ENCODE results near the gene ZWILCH.
"Not testable (repeated sequence)": the region's sequence is repeated elsewhere in the genome, so short reads cannot be mapped to it uniquely, and the experiment has no call there.

ZWILCH gene

GRCh38 chr15:66489179-66489791, 15.8 kb upstream of the ZWILCH start:
- DNase-seq = no peak

- DNase-seq = no peak
These were observed 13.3 kb upstream of the ZWILCH start for GRCh38 chr15:66491846-66492245.

- DNase-seq = no peak
These were observed 10.9 kb upstream of the ZWILCH start for GRCh38 chr15:66494262-66494661.

- no peak for DNase-seq
These were observed 8.1 kb upstream of the ZWILCH start for GRCh38 chr15:66496951-66497501.

- DNase-seq = peak; percentile 77
These were observed 7.3 kb upstream of the ZWILCH start, which contains the start of gene SNAPC5 for GRCh38 chr15:66497502-66498455. Gene SNAPC5 (minus strand): TSS chr15:66497762. CDS start chr15:66497731, 31 bp downstream.

- DNase-seq = no peak
These were observed 6.4 kb upstream of the ZWILCH start for GRCh38 chr15:66498501-66499386.

- DNase-seq = not testable (repeated sequence)
These were observed 4.8 kb upstream of the ZWILCH start for GRCh38 chr15:66500346-66500745.

- no peak for DNase-seq
These were observed 2.6 kb upstream of the ZWILCH start for GRCh38 chr15:66502491-66502890.

GRCh38 chr15:66503041-66503648, 2.0 kb upstream of the ZWILCH start:
- DNase-seq = not testable (repeated sequence)

- no peak for DNase-seq
These were observed 1.2 kb upstream of the ZWILCH start for GRCh38 chr15:66503780-66504562.

GRCh38 chr15:66505430-66505811, 295 bp downstream of the ZWILCH start:
- DNase-seq = no peak

- no peak for DNase-seq
These were observed 692 bp downstream of the ZWILCH start for GRCh38 chr15:66505818-66506217.

GRCh38 chr15:66508293-66508883, 3.3 kb downstream of the ZWILCH start:
- DNase-seq = no peak

- DNase-seq = no peak
These were observed 9.5 kb downstream of the ZWILCH start for GRCh38 chr15:66514586-66514985.

GRCh38 chr15:66515901-66516322, 10.8 kb downstream of the ZWILCH start:
- DNase-seq = no peak

- no peak for DNase-seq
These were observed 18.8 kb downstream of the ZWILCH start for GRCh38 chr15:66523926-66524325.

- no peak for DNase-seq
These were observed 19.7 kb downstream of the ZWILCH start for GRCh38 chr15:66524838-66525237.

- DNase-seq = no peak
These were observed 29.9 kb downstream of the ZWILCH start for GRCh38 chr15:66535056-66535455.

- DNase-seq = no peak
These were observed 37.8 kb downstream of the ZWILCH start for GRCh38 chr15:66542896-66543295.

- DNase-seq = no peak
These were observed 40.1 kb downstream of the ZWILCH start for GRCh38 chr15:66545255-66545654.

- DNase-seq = no peak
These were observed 50.6 kb downstream of the ZWILCH start for GRCh38 chr15:66555685-66556084.

Data from SIG-M5 (cell line).